GM10266 (cell line): ENCODE results near the gene NFILZ.
A peak's percentile ranks its signal among the peaks of the same experiment; 100 is the strongest.

ENCODE experiments used
- DNase-seq: peaks from one replicate; pipeline ENCODE4 v3.0.0; 2012; ENCODE audit errors: extremely low spot score
- TF ChIP-seq, protein P1 (sequence below): IDR thresholded peaks from 2 replicates; pipeline ENCODE4 v1.5.1; 2012; ENCODE audit warnings: mild to moderate bottlenecking, low read depth; ENCODE audit not compliant: control insufficient read depth, insufficient read depth; ENCODE audit errors: missing control alignments

Gene NFILZ

DNA sequence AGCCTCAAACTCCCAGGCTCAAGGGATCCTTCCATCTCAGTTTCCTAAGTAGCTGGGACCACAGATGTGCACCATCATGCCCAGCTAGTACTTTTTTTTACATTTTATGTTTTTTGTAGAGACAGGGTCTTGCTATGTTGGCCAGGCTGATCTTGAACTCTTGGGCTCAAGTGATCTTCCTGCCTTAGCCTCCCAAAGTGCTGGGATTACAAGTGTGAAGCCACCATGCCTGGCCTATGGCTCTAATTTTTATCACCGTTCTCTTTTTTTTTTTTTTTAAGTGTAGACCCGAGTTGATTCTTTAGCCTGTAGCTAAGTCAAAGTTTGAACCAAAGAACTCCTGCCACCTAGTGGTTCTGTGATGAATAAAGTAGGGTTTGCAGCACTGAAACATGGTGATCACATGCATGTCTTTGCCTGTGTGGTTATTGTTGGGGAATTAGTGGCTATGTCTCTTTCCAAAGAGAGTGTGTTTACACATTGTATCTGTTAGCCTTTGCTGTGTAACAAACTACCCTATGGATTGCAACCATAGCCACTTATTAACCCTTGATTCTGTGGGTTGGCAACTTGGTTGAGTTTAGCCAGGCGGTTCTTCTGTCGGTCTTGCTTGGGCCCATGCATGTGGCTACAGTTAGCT is 11.6 kb downstream of the NFILZ start:
- no peak for DNase-seq
- TF ChIP-seq, protein P1, sequence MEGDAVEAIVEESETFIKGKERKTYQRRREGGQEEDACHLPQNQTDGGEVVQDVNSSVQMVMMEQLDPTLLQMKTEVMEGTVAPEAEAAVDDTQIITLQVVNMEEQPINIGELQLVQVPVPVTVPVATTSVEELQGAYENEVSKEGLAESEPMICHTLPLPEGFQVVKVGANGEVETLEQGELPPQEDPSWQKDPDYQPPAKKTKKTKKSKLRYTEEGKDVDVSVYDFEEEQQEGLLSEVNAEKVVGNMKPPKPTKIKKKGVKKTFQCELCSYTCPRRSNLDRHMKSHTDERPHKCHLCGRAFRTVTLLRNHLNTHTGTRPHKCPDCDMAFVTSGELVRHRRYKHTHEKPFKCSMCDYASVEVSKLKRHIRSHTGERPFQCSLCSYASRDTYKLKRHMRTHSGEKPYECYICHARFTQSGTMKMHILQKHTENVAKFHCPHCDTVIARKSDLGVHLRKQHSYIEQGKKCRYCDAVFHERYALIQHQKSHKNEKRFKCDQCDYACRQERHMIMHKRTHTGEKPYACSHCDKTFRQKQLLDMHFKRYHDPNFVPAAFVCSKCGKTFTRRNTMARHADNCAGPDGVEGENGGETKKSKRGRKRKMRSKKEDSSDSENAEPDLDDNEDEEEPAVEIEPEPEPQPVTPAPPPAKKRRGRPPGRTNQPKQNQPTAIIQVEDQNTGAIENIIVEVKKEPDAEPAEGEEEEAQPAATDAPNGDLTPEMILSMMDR, result no peak

DNA sequence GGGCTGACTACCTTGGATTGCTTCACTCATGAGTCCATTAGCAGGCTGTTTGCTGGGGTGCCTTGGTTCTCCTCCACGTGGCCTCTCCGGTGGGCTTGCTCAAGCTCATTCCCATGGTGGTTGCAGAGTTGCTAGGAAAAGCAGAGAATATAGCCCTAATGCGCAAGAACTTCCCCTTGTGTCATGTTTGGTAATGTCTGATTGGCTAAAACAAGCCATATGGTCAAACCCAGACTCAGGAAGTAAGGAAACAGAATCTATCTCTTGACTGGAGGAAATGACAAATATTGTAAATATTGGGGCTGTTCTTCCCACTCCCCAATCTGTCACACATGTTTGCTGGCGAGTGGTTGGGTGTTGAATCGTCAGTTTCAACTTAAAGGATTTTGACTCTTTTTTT is 12.1 kb downstream of the NFILZ start:
- TF ChIP-seq, protein P1, result no peak
- DNase-seq, result no peak

DNA sequence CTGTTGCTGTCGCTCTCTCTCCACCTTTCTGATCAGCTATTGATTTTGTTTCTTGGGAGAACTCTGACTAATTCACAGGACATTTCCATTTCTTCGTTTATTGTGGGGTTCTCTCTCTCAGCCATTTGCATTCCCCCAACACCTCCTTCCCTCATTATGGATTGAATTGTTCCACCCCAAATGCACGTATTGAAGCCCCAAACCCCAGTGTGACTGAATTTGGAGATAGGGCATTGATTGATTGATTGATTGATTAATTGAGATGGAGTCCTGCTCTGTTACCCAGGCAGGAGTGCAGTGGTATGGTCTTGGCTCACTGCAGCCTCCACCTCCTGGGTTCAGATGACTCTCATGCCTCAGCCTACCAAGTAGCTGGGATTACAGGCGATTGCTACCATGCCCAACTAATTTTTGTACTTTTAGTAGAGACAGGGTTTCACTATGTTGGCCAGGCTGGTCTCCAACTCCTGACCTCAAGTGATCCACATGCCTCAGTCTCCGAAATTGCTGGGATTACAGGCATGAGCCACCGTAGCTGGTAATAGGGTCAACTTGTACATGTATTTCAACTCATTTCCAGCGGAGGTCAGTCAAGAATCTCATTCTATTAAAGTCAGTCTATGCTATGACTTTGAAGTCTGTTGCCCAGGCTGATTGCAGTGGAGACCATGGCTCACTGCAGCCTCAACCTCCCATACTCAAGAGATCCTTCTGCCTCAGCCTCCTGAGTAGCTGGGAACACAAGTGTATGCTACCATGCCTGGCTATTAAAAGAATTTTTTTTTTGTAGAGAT is 13.6 kb downstream of the NFILZ start:
- TF ChIP-seq, protein P1, result no peak
- no peak for DNase-seq

DNA sequence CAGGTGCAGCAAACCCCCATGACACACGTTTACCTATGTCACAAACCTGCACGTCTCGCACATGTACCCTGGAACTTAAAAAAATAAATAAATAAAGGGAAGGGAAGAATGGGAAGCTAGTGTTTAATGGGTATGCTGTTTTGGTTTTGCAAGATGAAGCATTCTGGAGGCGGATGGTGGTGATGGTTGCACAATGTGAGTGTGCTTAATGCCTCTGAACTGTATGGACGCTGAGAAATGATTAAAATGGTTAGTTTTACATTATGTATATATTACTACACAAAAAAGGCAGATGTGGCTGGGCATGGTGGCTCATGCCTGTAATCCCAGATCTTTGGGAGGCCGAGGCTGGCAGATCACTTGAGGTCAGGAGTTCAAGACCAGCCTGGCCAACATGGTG is 17.8 kb downstream of the NFILZ start:
- no peak for DNase-seq
- TF ChIP-seq, protein P1, result no peak

DNA sequence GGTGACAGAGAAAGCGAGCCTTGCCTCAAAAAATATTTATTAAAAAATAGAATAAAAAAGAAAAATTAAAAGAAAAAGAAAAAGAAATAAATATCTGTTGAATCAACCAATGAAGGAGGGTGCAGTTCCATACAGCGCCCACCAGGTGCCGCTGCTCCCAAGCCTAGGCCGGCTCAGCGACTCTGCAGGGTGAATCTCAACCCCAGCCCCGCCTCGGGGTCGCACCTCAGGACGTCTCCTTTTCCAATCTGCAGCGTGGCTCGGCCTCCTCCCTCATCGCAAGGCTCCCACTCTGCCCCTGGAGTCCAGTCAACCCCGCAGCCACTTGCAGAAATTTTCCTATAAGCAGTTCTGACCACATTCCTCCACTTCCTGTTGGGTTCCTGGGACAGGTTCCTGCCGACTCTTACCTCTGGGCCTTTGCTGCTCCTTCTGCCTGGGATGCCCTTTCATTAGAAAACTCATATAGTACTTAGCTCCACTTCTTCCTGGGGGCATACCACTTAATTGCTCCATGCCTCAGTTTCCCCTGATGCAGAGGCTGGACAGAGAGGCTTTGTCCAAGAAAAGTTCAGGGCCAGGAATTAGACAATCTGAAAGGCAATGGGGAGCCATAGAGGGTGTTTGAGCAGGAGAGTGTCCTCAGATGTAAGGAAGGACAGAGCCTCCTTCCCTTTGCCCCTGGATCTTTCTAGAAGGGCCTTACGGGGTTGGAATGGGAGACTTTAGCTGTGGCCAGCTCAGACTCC is 24.3 kb downstream of the NFILZ start:
- TF ChIP-seq, protein P1, result peak; percentile 95
- peak; percentile 71 for DNase-seq

DNA sequence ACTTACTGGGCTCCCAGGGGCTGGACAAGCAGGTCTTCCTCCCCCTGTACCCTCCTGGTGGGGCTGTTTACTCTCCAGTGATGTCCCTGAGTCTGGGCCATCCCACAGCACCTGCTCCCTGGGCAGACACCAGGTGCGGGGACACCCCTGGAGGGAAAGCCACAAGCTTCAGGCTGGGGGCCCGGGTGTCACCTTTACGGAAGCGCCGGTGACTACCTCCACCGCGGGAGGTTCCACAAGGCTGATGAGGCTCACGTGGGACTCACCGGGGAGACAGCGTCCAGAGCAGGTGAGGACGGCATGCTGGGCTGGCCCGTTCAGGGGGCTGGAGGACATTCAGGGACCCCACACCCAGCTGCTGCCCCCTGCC is 24.9 kb downstream of the NFILZ start:
- DNase-seq, result no peak
- TF ChIP-seq, protein P1, result no peak
